PC-3 (cell line): ENCODE results near the gene MSL3B.

Source experiments
- CTCF ChIP-seq: fragments of 300-600 bp; sonication (generic); conservative IDR thresholded peaks from 2 replicates; pipeline ENCODE4 v1.5.1; 2017; ENCODE audit warnings: antibody characterized with exemption, low read depth, mild to moderate bottlenecking, low read length
- EZH2 ChIP-seq: fragments of 300-600 bp; sonication (generic); IDR thresholded peaks from one replicate; pipeline ENCODE4 v1.6.1; 2017; ENCODE audit warnings: antibody characterized with exemption, mild to moderate bottlenecking, low read length; ENCODE audit not compliant: unreplicated experiment

GRCh38 chr2:233824373-233824772, 43.8 kb downstream of the MSL3B start:
- TF ChIP-seq CTCF (no peak), EZH2 (no peak)
